HL-60 (cell line): ENCODE measurements around the gene HNRNPC.
A peak's percentile ranks its signal among the peaks of the same experiment; 100 is the strongest.

Experiments used
- CTCF ChIP-seq: IDR thresholded peaks from one replicate; pipeline ENCODE4 v1.5.1; 2011; ENCODE audit warnings: low read length, control low read depth, inconsistent platforms; ENCODE audit not compliant: insufficient read depth
- GABPA ChIP-seq: IDR thresholded peaks from 2 replicates; pipeline ENCODE4 v1.6.1; 2012; ENCODE audit warnings: low read depth
- POLR2AphosphoS5 ChIP-seq: IDR thresholded peaks from 2 replicates; pipeline ENCODE4 v1.6.1; 2012; ENCODE audit warnings: low read depth
- REST ChIP-seq: IDR thresholded peaks from 2 replicates; pipeline ENCODE4 v1.6.1; 2012; ENCODE audit warnings: low read depth; ENCODE audit not compliant: insufficient replicate concordance
- SPI1 ChIP-seq: IDR thresholded peaks from 2 replicates; pipeline ENCODE4 v1.6.1; 2012; ENCODE audit warnings: low read depth, mild to moderate bottlenecking, borderline replicate concordance

- TF ChIP-seq CTCF (no peak), REST (no peak), POLR2AphosphoS5 (peak; percentile 75), GABPA (no peak), SPI1 (no peak)
Observed at GRCh38 chr14:21191809-21192446, 77.3 kb downstream of the HNRNPC start.
